Measurements from ENCODE around the gene DDX51.

The DDX51 gene

DNA sequence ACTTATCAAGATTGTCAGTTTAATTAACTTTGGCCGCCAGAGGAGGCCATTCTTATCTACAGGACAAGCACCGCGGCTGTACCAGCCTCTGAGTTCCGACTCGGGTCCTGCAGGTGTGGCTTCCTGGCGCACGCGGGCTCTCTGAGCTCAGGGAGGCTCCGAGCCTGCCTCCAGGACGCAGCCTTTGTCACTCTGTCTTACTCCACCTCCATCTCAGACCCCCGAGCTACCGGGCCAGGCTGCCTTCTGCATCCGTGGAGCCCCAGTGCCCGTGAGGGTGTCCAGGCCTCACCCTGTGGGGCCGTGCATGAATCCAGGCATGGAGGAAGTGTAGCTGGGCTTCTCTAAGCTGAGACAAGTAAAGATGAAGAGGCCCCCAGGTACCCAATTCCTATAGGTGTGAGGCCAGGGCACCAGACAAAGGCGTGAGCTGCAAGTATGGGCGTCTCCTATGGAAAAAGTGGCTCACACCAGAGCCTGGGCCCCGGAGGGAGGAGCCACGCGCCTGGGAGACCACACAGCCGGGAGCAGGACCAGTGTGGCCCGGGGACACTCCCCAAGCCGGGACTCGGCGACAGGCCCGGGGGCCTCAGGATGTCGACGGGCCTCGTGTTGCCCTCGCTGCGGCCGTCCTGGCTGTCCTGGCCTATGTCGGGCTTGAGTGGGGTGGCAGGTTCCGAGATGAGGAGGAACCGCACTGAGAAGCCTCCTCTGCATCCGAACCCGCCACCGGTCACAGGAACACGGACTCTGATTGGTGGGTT, 42.9 kb upstream of the DDX51 start:
- no peak for DNase-seq (ENCODE audit: low read depth, low spot score)
- Histone ChIP-seq H3K27ac (ENCODE audit: low read length) (no peak overlapping the region), H3K36me3 (ENCODE audit: control insufficient read depth, insufficient read depth, low read length) (no peaks in the 10 kb centered on the region; the same call in 1 of the 2 replicates), H3K4me1 (ENCODE audit: control insufficient read depth, insufficient read depth, low read length) (0 out of 2 replicates have a peak, but pooled peaks cover 4% of the 10 kb centered on the region), H3K4me3 (ENCODE audit: low read length) (no peak overlapping the region), H3K27me3 (ENCODE audit: control insufficient read depth, insufficient read depth, low read length) (peaks cover 10% of the 10 kb centered on the region), H3K9me3 (ENCODE audit: control insufficient read depth, insufficient read depth, low read length) (no peaks in the 10 kb centered on the region)
- no CpG with 5 or more reads among the region's 39 CpGs for WGBS (ENCODE audit: insufficient coverage, insufficient read length)

DNA sequence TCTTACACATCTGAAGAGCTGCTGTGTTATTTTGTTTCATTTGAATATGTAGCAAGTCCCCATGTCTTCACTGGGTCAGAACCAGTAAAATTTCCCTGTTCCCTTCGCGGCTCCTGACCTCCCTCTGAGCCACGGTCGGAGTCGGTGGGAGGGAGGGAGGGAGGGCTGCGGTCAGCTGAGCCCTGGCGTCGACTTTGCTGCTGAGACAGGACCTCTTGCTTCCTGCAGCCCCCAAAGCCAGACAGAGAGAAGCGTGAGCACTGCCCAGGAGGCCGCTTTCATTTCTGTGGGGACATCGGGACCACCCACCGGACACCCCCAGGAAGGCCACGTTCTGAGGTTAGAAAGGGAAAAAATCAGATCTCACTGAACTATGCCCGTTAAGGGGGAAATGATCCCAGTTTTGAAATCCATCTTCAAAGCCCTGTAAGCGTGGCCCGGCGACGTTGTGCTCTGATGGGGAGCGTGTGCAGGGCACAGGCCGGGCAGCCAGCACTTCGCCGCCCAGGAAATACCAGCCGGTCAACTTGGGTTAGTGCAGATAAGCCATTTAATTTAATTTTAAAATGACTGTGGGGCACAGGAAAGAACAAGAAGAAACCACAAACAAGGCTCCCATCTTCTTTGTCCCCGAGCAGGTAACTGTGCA, 42.2 kb upstream of the DDX51 start:
- no peaks in the 10 kb centered on the region; the same call in 1 of the 2 replicates for H3K36me3 ChIP-seq (ENCODE audit: control insufficient read depth, insufficient read depth, low read length)
- H3K4me3 ChIP-seq (ENCODE audit: low read length) = no peak overlapping the region
- 0 out of 2 replicates have a peak, but pooled peaks cover 4% of the 10 kb centered on the region for H3K4me1 ChIP-seq (ENCODE audit: control insufficient read depth, insufficient read depth, low read length)
- WGBS (ENCODE audit: insufficient coverage, insufficient read length) = no CpG with 5 or more reads among the region's 24 CpGs
- no peak overlapping the region for H3K27ac ChIP-seq (ENCODE audit: low read length)
- peaks cover 10% of the 10 kb centered on the region for H3K27me3 ChIP-seq (ENCODE audit: control insufficient read depth, insufficient read depth, low read length)
- H3K9me3 ChIP-seq (ENCODE audit: control insufficient read depth, insufficient read depth, low read length) = no peaks in the 10 kb centered on the region
- no peak for DNase-seq (ENCODE audit: low read depth, low spot score)

DNA sequence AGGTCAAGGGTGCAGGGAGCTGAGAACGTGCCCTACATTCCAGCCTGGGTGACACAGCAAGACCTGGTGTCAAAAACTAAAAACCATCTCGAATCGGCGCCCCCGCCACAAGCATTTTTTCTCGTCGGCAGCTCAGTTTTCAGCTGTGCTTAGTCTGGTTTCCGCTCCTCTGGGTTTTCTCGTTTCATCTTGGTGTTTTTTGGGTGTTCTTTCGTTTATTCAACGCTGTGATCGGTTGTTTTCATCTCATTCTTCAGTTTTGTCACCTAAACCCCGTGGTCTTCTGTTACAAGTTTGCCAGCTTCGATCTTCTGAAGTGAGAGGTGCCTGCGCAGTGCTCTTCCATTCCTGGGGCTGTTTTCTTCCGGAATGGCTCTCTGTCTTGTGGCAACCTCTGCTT, 41.6 kb upstream of the DDX51 start:
- DNase-seq (ENCODE audit: low read depth, low spot score) = no peak
- Histone ChIP-seq H3K4me3 (ENCODE audit: low read length) (no peak overlapping the region), H3K4me1 (ENCODE audit: control insufficient read depth, insufficient read depth, low read length) (0 out of 2 replicates have a peak, but pooled peaks cover 4% of the 10 kb centered on the region), H3K27ac (ENCODE audit: low read length) (no peak overlapping the region), H3K36me3 (ENCODE audit: control insufficient read depth, insufficient read depth, low read length) (no peaks in the 10 kb centered on the region; the same call in 1 of the 2 replicates), H3K27me3 (ENCODE audit: control insufficient read depth, insufficient read depth, low read length) (peaks cover 9% of the 10 kb centered on the region), H3K9me3 (ENCODE audit: control insufficient read depth, insufficient read depth, low read length) (no peaks in the 10 kb centered on the region)
- WGBS (ENCODE audit: insufficient coverage, insufficient read length) = no CpG with 5 or more reads among the region's 16 CpGs

DNA sequence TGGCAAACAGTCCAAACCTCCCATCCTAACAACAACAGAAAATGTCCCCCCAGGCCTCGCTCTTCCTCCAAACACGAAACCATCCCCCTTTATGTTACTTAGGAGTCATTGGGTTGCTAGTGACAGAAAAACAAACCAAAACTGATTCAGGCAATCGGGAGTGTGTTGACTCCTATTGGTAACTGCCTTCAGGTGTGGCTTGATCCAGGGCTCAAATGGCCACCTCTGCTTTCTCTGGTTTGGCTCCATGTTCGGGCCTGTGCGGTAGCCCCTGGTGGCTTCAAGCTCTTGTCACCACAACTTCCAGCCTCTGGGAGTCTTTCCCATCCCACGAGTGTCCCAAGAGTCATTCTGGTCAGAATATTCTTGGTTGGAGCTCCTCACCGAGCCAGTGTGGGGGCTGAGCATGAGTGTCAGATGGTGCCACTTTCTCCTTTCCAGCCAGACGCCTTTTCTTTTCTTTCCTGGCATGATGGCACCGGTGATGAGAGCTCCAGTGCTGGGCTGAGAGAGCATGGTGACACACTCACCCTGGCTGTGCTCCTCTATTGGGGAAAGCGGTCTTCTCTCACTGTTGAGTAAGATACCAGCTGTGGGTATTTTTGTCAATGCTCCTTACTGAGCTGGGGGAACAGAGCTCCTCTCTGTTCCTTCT, 38.7 kb upstream of the DDX51 start:
- Histone ChIP-seq H3K4me1 (ENCODE audit: control insufficient read depth, insufficient read depth, low read length) (no peaks in the 10 kb centered on the region), H3K9me3 (ENCODE audit: control insufficient read depth, insufficient read depth, low read length) (no peaks in the 10 kb centered on the region), H3K36me3 (ENCODE audit: control insufficient read depth, insufficient read depth, low read length) (no peaks in the 10 kb centered on the region), H3K4me3 (ENCODE audit: low read length) (no peak overlapping the region), H3K27me3 (ENCODE audit: control insufficient read depth, insufficient read depth, low read length) (peaks cover 2% of the 10 kb centered on the region; the same call in 1 of the 2 replicates), H3K27ac (ENCODE audit: low read length) (no peak overlapping the region)
- DNase-seq (ENCODE audit: low read depth, low spot score) = no peak
- no CpG with 5 or more reads among the region's 10 CpGs for WGBS (ENCODE audit: insufficient coverage, insufficient read length)

DNA sequence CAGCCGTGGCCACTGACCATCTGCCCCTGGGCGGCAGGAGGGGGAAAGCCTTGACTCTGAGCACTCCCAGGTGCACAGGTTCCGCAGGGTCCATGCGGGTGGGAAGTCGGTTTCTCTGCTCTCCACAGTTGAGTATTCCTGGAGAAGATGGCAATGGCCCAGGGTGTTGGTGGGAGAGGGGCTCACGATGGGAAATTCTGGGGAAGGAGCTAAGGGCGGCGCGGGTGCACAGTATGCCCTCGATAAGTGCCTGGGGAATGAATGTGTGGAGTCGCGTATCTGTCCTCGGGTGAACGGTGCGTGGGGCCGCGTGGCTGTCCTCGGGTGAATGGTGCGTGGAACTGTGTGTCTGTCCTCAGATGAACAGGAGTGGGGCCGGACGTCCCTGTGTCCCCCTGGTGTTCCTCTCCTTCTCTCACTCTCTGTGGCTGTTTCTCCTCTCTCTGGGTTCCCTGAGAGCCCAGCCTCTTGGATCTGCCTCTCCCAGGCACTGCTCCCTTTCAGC, 38.1 kb upstream of the DDX51 start:
- Histone ChIP-seq H3K4me1 (ENCODE audit: control insufficient read depth, insufficient read depth, low read length) (no peaks in the 10 kb centered on the region), H3K27ac (ENCODE audit: low read length) (no peak overlapping the region), H3K36me3 (ENCODE audit: control insufficient read depth, insufficient read depth, low read length) (no peaks in the 10 kb centered on the region), H3K27me3 (ENCODE audit: control insufficient read depth, insufficient read depth, low read length) (peaks cover 2% of the 10 kb centered on the region; the same call in 1 of the 2 replicates), H3K4me3 (ENCODE audit: low read length) (no peak overlapping the region), H3K9me3 (ENCODE audit: control insufficient read depth, insufficient read depth, low read length) (no peaks in the 10 kb centered on the region)
- DNase-seq (ENCODE audit: low read depth, low spot score) = no peak
- no CpG with 5 or more reads among the region's 21 CpGs for WGBS (ENCODE audit: insufficient coverage, insufficient read length)

DNA sequence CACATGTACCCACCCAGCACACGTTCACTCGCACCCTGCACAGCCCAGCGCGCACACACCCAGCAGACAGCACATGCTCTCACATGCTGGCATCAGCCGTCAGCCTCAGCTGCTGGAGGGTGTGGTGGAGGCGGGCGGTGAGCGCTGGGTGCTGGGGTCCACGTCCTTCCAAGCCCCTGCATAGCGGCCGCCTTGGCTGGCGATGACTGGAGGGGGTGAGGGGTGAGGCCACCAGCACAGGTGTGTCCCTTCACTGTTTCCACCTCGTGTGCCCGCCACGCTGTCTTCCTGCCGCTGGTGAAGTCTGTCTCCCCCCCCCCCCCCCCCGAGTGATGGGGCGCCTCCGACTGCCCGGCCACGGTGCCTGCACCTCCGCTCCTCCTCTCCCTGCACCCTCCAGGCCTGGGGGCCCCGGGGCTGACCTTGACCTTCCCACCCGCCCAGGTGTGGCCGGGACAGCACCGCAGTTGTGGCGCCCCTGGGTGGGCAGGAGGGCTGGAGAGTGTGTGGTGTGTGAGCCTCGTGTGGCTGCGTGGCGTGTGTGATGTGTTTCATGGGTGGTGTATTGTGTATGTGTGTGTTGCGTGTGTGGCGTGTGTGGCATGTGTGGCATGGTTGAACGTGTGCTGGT, 37.6 kb upstream of the DDX51 start:
- Histone ChIP-seq H3K36me3 (ENCODE audit: control insufficient read depth, insufficient read depth, low read length) (no peaks in the 10 kb centered on the region), H3K27ac (ENCODE audit: low read length) (no peak overlapping the region), H3K27me3 (ENCODE audit: control insufficient read depth, insufficient read depth, low read length) (peaks cover 2% of the 10 kb centered on the region; the same call in 1 of the 2 replicates), H3K4me3 (ENCODE audit: low read length) (no peak overlapping the region), H3K4me1 (ENCODE audit: control insufficient read depth, insufficient read depth, low read length) (no peaks in the 10 kb centered on the region), H3K9me3 (ENCODE audit: control insufficient read depth, insufficient read depth, low read length) (no peaks in the 10 kb centered on the region)
- WGBS (ENCODE audit: insufficient coverage, insufficient read length) = no CpG with 5 or more reads among the region's 33 CpGs
- no peak for DNase-seq (ENCODE audit: low read depth, low spot score)

DNA sequence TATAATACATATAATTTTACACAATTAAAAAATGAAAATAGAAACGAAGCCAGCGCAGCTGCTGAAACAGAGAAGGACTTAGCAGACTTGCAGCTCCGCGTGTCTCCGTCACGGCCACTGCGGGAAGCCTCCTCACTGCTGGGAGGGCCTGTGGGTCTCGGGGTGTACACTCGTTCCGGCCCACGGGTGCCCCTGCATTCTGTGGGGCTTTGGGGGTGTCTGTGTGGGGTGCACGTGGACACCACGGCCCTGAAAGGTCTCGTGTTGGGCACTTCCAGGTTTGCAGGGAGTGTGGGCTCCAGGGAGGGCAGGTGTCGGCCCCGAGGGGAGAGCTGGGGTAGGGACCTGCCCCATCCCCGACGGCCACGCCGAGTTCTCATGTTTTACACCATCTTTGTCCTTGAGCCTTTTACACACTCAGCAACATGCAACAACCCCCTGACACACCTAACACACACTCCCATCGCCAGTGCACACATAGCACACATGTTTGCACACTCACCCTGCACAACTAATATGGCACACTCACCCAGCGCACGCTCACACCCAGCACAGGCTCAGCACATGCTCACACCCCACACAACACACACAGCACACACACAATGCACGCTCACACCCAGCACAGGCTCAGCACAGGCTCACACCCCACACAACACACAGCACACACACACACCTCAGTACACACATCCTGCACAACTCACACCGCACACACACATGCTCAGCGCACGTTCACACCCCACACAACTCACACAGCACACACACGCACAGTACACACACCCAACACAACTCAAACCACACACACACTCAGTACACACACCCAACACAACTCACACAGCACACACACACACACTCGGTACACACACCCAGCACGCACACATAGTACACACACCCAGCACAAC, 36.8 kb upstream of the DDX51 start:
- peaks cover 2% of the 10 kb centered on the region; the same call in 1 of the 2 replicates for H3K27me3 ChIP-seq (ENCODE audit: control insufficient read depth, insufficient read depth, low read length)
- WGBS (ENCODE audit: insufficient coverage, insufficient read length) = 100% methylated on average over 4 of the region's 30 CpGs

DNA sequence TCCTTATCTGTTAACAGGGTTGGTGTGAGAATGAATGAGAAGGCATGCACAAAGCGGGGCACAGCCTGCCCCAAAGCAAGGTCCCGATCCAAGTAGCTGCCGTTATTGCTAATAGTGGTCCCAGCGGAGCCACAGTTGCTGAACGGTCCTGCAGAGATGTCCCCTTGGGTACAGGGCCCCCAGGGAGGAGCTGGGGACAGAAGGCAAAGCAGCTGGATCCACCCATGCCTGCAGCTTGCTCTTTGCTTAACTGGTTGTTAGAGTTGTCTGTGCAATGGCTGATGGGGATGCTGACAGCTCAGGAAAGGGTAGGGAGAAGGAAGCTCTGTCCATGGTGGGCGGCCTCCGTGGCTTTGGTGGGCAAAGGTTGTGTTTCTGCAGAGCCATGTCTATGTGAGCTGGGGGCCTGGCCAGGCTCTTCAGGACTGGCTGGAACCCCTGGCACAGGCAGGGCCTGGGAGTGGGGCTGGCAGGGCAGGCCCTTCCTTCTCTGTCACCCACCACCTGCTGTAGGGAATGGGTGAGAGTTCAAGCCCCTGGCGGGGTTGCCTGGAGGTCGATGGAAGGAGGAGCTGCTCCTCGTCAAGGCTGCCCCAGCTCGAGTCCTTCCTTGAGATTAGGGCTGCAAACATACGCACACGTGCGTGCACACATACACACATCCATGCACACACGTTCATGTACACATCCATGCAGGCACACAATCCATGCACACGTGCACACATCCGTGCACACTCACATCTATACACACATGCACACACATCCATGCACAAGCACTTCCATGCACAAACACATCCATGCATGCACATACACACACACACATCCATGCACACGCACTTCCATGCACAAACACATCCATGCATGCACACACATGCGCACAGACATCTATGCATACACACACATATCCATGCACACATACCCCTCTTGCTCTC, 35.6 kb upstream of the DDX51 start:
- no peak for DNase-seq (ENCODE audit: low read depth, low spot score)
- WGBS (ENCODE audit: insufficient coverage, insufficient read length) = no CpG with 5 or more reads among the region's 19 CpGs
- Histone ChIP-seq H3K4me1 (ENCODE audit: control insufficient read depth, insufficient read depth, low read length) (no peaks in the 10 kb centered on the region), H3K27ac (ENCODE audit: low read length) (no peak overlapping the region), H3K27me3 (ENCODE audit: control insufficient read depth, insufficient read depth, low read length) (peaks cover 2% of the 10 kb centered on the region; the same call in 1 of the 2 replicates), H3K4me3 (ENCODE audit: low read length) (no peak overlapping the region), H3K9me3 (ENCODE audit: control insufficient read depth, insufficient read depth, low read length) (no peaks in the 10 kb centered on the region), H3K36me3 (ENCODE audit: control insufficient read depth, insufficient read depth, low read length) (no peaks in the 10 kb centered on the region)

More for the DNA sequence above, 36.8 kb upstream of the DDX51 start:
- Histone ChIP-seq H3K4me1 (ENCODE audit: control insufficient read depth, insufficient read depth, low read length) (no peaks in the 10 kb centered on the region), H3K27ac (ENCODE audit: low read length) (no peak overlapping the region), H3K36me3 (ENCODE audit: control insufficient read depth, insufficient read depth, low read length) (no peaks in the 10 kb centered on the region), H3K4me3 (ENCODE audit: low read length) (no peak overlapping the region), H3K9me3 (ENCODE audit: control insufficient read depth, insufficient read depth, low read length) (no peaks in the 10 kb centered on the region)
- DNase-seq (ENCODE audit: low read depth, low spot score) = no peak
